CD4-positive, alpha-beta T cell treated with Interleukin-10 for 1 hour (primary cell): ENCODE measurements around the gene ATPAF1.
A peak's percentile ranks its signal among the peaks of the same experiment; 100 is the strongest.

Experiments used
- DNase-seq: peaks from one replicate; pipeline ENCODE4 v3.0.0-alpha.2; 2020

The ATPAF1 gene

DNA sequence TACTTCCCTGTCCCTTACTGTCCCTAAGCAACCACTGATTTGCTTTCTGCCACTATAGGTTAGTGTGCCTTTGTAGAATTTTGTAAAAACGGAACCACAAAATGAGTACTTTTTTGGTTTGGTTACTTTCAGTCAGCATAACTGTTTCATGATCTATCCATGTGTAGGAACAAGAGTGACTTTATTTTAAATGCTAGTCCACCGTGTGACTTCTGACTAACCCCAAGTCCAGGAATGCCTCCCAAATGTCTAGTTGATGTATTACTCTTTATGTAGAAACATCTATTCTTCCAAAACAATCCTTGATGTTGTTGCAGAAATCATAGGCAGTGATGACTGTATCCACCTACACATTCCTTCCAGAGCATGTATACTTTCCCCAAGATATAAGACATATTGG, 21.3 kb downstream of the ATPAF1 start:
- no peak for DNase-seq

DNA sequence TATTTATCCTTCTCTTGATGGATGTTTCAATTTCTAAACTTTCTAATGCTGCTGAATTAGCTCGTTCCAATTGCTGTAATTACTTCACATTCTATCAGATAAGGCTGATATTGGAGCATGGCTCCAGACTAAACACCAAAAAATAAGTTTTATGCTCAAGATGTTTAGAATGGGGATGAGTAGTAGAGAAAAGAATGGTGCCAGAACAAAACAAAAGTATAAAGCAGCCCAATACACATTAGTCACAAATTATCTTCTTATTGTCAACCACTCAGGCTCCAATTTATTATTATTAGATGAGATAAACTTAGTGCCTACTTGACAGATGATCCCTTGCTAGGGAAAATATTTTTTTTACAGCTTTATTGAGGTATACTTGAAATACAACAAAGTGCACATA, 21.8 kb downstream of the ATPAF1 start:
- DNase-seq = no peak

DNA sequence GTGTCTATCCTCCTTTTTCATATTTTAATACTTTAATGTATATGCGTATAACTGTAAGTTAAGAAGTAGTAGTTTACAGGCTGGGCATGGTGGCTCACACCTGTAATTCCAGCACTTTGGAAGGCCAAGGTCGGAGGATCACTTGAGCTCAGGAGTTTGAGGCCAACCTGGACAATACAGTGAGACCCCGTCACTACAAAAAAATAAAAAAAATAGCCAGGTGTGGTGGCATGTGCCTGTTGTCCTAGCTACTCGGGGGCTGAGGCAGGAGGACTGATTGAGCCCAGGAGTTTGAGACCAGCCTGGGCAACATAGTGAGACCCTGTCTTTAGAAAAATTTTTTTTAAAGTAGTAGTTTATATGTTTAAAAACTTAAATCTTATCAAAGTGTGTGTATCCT, 22.3 kb downstream of the ATPAF1 start:
- DNase-seq = no peak

GRCh38 chr1:46643368-46643775, 24.8 kb downstream of the ATPAF1 start:
- no peak for DNase-seq

GRCh38 chr1:46642115-46642680, 26.0 kb downstream of the ATPAF1 start:
- no peak for DNase-seq

DNA sequence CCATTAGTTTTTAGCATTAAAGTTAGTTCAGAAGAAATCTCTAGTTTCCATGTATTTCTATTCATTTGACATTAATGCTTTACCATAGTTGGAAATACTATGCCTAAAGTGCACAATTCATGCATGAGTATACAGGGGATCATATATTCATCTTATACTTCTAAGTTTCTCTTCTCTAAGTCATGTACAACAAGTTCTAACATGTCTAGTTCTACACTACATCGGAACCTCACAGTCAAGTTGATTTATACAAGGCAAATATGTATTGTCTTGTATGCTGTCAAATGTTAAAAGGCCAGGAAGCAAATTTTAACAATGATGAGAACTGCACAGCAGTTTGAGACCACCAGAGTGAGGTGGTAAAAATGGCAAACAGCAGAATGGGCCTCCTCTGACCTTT, 28.6 kb downstream of the ATPAF1 start:
- no peak for DNase-seq

GRCh38 chr1:46638921-46639320, 29.2 kb downstream of the ATPAF1 start:
- DNase-seq = no peak

- DNase-seq = no peak
Observed at GRCh38 chr1:46637444-46638083, 30.6 kb downstream of the ATPAF1 start.

DNA sequence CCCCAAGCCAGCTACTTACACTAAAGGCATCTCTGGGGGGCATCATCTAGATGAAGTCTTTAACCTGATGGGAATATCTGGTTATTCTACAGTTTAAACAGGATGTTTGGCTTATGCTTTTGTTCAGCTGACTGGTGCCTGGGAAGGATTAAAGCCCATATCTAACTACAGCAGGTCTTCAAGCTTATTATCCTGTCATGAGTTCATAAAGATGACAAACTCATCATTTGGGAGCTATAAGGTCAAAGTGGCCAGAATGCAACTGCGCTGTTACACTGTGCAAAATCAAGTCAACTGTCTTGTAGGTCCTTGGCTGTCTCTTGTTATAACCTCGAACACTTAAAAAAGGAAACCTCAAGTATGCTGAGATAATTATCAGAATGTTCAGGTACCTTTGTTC, 33.0 kb downstream of the ATPAF1 start:
- no peak for DNase-seq

DNA sequence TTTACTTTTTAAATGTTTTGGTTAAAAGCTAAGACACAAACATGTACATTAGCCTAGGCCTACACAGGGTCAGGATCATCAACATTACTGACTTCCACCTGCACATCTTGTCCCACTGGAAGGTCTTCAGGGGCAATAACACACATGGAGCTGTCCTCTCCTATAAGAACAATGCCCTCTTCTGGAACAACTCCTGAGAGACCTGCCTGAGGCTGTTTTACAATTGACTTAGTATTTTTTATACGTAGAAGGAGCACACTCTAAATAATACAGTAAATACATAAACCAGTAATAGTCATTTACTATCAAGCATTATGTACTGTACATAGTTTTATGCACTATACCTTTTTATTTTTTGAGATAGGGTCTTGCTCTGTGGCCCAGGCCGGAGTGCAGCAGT, 37.4 kb downstream of the ATPAF1 start:
- no peak for DNase-seq

GRCh38 chr1:46623743-46624644, 44.2 kb downstream of the ATPAF1 start:
- DNase-seq = no peak

DNA sequence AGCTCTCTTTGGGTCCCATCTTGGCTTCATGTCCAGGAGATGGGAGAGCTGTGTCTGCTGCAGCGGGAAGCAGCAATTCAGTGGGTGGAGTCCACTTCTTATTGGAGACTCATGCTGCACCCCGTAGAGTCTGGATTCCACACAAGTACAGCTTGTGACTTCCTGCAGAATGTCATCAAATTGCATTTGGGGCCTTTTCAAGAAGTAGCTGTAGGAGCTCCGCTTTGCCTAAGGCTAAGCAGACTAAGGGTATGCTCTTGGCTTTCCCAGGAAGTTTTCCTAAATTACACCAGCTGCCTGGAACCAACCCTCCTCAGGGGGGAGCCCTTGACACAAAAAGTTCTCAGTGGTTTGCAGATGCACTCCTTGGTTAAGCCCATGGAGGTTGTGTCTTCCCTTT, 45.8 kb downstream of the ATPAF1 start:
- no peak for DNase-seq

- no peak for DNase-seq
Observed at GRCh38 chr1:46621930-46622329, 46.2 kb downstream of the ATPAF1 start.

- no peak for DNase-seq
Observed at GRCh38 chr1:46619656-46620258, 48.4 kb downstream of the ATPAF1 start.

GRCh38 chr1:46618754-46619415, 49.3 kb downstream of the ATPAF1 start:
- DNase-seq = no peak

DNA sequence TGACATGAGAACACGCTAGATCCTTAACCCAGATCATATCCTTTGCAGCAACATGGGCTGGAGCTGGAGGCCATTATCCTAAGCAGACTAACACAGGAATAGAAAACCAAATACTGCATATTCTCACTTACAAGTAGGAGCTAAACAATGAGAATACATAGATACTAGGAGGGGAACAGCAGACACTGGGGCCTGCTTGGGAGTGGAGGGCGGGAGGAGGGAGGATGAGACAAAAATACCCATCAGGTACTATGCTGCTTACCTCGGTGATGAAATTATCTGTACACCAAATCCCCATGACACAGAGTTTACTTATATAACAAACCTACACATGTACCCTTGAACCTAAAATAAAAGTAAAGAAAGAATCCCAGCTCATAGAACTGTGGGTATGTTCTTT, 50.3 kb downstream of the ATPAF1 start:
- DNase-seq = no peak

GRCh38 chr1:46617108-46617800, 50.9 kb downstream of the ATPAF1 start:
- no peak for DNase-seq

DNA sequence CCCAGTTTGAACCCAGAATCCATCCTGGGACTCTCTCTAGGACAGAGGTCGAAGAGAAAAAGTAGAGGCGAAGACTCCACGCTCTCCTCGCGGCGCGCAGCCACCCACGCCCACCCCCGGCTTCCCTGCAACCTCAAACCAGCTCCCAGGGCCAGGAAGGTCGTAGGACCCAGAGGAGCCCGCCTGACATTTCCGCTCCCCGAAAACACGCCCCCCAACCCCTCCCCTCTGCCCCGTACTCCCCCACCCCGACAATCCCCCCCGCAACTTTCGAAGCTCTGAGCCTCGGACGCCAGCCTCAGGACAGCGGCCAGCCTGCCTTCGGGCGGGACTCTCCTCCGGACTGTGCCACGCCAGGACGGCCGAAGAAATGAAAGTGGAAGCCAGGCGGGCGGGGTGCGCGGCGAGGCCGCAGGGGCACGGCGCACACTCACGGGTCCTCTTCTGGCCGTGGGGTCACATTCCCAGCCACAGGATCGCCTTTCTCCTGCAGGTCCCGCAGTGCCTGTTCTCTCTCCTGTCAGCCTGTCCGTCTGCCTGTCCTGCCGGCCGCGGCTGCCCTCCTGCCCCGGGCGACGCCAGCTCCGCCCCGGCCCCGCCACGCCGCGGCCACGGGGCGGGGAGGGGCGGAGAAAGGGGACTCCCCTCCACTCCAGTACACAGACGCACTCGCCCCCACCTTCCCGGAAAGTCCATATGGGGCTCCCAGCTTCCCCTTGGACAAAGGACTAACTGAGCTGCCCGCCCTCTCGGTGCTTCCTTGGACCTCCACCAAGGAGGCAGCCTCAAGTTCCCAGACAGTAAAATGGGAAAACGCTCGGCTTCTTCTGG, 51.7 kb downstream of the ATPAF1 start, which contains the start of gene MOB3C:
Gene MOB3C (minus strand): TSS at position 535 of the 831 bp plus-strand sequence. CDS start 3,490 bp downstream, outside the sequence.
- DNase-seq = peak; percentile 68

DNA sequence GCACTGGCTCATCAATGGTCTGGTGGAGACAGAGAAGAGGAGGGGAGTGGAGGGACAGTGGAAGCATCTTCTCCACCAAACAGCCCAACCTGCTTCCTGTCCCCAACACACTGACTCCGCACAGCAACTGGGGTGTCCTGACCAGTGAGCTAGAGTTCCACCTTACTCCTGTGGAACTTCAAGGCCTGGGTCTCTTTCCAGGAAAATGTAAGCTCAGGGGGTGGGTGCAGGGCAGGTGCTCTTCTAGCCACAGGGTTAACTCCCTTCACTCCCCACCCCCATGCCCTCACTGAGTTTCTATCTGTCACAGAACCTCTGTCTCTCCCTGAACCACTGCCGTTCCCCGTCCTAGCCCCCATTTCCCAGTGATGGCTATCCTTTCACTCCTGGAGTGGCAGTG, 52.4 kb downstream of the ATPAF1 start:
- DNase-seq = no peak

GRCh38 chr1:46615088-46615487, 53.1 kb downstream of the ATPAF1 start:
- DNase-seq = no peak

- DNase-seq = no peak
Observed at GRCh38 chr1:46614604-46614984, 53.6 kb downstream of the ATPAF1 start.
